GM18858 (cell line): Measurements from ENCODE around the gene SEPTIN8.
A peak's percentile ranks its signal among the peaks of the same experiment; 100 is the strongest.

Source experiments
- ATAC-seq: cut with Tn5 transposase; IDR thresholded peaks from one replicate; pipeline ENCODE4 v1.9.1; 2021; ENCODE audit not compliant: unreplicated experiment

SEPTIN8 gene

GRCh38 chr5:132777209-132778069 lies at the start of gene SEPTIN8:
TSS of gene SEPTIN8 (minus strand) at chr5:132777239. CDS start at chr5:132777137, 102 bp downstream.
- ATAC-seq = peak; percentile 39

GRCh38 chr5:132826424-132827082 lies 49.5 kb upstream of the SEPTIN8 start:
- ATAC-seq = no peak

DNA sequence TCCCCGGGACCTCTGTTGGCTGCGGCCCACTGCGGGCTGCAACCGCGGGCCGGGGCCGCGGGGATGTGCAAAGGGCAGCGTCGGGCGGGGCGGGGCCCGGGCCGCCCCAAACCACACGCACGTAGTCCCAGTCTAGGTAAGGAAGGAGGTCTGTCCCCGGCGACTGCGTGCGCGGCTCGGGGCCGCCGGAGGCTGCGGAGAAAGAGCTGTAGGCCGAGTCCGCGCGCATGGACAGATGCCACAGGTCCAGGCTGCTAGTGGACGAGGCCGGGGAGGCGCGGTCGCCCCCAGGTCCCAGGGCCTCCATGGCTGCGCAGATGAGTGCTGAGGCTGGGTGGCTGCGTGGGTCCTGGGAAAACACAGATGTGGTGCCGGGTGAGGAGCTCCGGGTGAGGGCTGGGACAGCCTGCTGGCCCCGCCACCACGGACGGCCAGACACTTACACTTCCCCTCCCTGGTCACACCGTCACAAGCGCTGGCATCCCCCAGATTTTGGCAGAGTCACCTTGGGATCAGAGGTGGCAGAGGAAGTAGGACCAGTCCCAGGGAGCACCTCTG lies 48.9 kb upstream of the SEPTIN8 start:
- no peak for ATAC-seq

DNA sequence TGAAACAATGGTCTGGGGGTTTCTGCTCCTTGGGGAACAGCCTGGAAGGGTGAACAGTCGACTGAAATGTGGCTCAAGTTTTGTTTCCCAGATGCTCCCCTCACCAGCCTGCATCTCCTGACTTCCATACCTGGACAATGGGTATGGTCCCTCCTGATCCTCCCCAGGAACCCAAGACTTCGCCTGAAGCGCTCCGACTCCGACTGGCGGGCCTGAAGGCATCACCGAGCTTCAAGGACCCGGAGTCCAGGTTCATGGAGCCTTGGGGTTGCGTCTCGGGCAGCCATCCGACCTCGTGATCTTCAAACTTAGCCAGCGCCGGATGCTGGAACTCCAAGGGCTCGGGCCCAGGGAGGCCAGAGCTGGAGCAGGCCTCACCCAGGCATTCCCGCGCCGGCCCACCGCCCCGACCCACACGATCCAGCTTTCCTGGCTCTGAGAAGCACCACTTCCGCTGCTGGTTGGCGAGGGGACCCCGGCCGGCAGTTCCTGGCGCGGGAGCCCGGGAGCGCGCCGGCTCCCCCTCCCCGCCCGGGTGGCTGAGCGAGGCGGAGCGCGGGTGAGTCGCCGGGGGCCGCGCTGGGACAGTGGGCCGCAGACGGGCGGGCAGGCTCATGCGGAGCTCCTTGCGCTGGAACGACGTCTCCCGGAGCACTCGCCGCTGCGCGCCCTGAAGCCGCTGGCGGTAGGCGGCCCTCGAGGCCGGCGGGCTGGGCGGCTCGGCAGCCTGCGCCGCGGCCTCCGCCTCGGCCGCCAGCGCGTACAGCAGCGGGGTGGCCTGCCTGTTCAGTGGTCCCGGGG lies 48.2 kb upstream of the SEPTIN8 start:
- no peak for ATAC-seq

- no peak for ATAC-seq
These were observed 47.4 kb upstream of the SEPTIN8 start for GRCh38 chr5:132824426-132824825.

DNA sequence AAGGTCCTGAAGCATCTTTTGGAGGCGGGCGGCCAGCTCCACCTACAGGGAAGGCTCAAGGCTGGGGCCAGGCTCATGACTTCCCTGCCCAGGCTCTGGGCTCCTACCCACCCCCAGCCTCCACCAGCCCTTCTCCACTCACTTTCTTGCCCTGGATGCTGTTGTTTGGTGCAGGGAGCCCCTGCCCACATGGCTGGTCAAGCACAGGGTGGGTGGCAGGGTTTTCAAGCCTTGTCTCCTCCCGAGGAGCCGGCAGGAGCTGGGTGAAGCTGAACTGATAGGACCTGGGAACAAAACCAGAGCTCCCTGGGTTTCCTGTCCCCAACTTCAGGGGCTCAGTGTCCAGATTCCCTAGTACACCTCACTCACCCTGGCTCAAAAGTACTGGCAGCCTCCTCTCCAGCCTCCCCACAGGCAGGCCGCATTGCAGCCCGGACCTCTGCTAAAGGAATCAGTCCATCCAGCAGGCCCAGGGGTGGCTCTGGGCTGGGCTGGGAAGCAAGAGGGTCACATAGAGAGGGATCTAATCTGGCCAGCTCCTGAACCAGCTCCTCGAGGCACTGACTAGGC lies 46.5 kb upstream of the SEPTIN8 start:
- no peak for ATAC-seq

DNA sequence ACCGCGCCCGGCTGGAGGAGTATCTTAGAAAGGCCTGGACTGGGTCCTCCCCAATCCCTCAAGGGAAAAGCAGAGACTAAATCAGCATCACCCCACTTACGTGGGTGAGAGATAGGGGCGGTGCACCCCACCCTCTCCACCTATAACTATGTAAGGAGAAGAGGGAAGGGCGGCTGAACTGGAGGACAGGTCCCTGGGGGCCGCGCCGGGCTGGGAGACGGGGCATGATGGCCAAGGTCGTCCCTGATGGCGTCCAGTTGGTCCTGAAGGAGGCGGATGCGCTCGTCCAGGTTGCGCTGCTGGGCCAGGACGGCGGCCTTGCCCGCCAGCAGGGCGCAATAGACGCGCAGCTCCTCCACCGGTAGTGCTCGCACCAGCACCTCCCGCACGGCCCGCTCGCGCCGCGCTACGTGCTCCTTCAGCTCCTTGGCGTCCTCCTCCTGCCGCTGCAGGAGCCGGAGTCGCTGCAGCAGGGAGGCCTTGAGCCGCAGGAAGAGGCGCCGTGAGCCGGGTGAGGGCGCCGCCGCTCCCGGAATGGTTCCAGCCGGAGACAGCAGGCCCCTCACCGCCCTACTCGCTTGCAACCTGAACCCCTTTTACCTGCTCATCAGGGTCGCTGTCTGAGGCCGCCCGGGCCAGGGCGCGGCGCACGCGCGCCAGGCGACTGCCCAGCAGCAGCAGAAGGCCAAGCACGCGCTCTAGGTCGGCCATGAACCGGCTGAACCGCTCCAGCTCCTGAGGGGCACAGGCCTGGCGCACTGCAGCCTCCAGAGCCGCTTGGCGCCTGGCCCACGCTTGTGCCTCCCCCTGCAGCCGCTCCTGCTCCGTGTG lies 45.8 kb upstream of the SEPTIN8 start:
- no peak for ATAC-seq

GRCh38 chr5:132821791-132822190 lies 44.8 kb upstream of the SEPTIN8 start:
- ATAC-seq = no peak

DNA sequence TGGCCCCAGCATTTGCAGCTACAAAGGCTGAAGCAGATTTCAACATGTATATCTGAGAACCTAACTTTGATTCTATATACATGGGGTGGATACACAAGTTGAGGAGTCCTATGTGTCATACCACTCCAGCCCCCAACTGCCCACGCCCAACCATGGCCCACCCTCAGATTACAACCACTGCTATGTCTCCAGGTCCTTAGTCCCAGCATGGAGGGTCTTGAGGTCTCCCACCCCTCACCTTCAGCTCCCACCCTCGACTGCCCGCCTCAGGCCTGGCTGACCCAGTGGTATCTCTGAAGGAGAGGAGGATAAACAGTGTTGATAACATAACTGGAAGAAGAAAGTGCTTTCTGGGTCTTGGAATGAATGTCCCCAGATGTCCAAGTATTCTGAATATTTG lies 44.3 kb upstream of the SEPTIN8 start:
- no peak for ATAC-seq

- peak; percentile 40 for ATAC-seq
These were observed 43.2 kb upstream of the SEPTIN8 start for GRCh38 chr5:132820162-132820754.

- no peak for ATAC-seq
These were observed 42.4 kb upstream of the SEPTIN8 start for GRCh38 chr5:132819468-132819867.

DNA sequence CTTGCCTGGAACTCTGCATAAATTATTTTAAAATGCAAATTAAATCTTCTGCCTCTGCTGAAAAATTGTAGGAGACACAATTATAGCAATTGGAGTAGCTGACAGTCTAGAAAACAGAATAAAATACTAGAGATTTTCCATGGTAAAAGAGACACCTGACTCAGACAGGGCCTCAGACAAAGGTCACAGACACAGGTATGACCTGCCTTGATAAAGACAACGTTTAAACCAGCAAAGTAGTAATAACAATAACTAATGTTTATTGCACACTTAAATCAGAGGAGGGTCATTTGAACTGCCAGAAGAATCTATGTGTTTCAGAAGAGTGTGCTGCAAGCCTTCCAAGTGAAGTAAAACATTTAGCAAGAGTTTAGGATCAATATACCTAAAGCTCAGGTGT lies 40.0 kb upstream of the SEPTIN8 start:
- no peak for ATAC-seq

DNA sequence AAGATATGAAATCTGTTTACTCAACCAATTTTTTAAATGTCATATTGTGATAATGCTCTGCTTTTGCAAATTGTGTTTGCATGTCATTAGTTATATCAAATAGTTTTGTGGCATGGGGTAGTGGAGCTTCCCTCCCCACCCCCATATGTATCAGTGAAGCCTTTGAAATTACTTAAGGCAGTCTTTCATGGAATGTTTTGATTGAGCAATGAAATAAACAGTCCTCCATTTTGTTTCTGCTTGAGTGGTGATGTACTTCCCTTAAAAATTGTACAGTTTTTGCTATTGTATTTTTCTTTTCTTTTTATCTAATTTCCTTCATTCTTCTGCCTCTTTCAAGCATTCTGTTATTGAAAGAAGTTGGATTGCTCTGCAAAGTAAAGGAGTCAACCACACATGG lies 39.5 kb upstream of the SEPTIN8 start:
- no peak for ATAC-seq

- ATAC-seq = no peak
These were observed 39.0 kb upstream of the SEPTIN8 start for GRCh38 chr5:132816083-132816482.

DNA sequence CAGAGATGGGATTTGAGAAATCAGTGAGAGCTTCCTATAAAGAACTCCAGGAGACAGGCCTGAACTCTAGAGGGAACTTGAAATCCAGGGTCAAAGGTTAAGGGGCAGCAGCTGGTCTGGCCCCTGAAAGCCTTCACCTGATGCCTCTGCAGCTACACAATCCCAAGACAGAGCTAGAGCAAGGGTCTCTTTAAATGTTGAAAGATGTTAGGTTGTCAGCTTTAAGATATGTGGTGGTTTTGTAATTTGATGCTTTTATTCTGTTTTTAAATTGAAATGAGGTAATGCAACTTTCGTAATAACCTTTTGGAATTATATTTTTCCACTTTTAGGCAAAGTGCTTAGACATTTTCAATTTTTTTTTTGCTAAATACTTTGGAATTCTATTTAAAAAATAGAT lies 38.4 kb upstream of the SEPTIN8 start:
- no peak for ATAC-seq

- no peak for ATAC-seq
These were observed 37.7 kb upstream of the SEPTIN8 start for GRCh38 chr5:132814503-132815294.

GRCh38 chr5:132813599-132814502 lies 36.8 kb upstream of the SEPTIN8 start:
- no peak for ATAC-seq
